ENCODE data around the gene KCNN4.

KCNN4 gene

DNA sequence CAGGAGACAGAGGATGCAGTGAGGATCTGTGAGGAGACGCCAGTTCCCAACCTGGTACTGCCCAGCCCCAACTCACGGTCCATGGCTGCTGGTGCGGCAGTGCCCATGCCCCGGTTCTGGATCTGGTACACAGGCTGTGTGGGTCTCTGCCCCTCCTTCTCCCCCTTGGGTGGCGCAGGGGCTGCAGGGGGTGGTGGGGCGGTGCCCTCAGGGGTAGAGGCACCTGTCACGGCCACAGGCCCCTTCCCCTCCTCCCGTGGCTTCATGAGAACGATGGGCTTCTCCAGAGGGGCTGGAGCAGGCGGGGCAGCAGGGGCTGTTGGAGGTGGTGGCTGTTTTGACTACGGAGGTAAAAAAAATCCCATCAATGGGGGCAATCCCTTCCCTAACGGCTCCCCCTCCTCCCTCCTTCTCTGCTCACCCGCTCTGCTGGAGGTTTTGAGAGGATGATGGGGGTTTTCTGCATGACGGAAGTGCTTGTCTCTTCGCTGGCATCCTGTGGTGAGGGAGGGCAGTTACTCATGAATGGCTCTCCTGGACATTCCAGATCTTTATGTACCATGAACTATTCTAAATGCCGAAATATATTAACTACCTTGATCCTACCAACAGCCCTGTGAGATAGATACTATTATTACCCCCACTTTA, 33.1 kb downstream of the KCNN4 start:
- no peak for DNase-seq

DNA sequence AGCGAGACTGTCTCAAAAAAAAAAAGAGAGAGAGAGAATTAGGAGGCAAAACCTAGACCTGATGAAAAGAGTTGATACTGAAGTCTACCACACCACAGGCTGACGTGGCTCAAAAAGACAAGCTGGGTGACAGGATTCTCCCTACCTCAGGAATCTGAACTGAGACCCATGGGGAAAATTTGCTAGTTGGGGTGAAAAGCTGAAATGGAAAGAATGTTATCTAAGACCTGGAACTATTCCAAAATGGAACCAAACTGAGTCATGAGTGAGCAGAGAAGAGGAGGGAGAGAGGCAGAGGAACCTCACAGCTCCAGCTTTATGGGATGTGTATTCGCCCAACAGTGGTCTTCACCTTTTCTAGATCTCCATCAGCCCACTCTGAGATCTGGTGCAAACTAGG, 37.7 kb downstream of the KCNN4 start:
- no peak for DNase-seq

DNA sequence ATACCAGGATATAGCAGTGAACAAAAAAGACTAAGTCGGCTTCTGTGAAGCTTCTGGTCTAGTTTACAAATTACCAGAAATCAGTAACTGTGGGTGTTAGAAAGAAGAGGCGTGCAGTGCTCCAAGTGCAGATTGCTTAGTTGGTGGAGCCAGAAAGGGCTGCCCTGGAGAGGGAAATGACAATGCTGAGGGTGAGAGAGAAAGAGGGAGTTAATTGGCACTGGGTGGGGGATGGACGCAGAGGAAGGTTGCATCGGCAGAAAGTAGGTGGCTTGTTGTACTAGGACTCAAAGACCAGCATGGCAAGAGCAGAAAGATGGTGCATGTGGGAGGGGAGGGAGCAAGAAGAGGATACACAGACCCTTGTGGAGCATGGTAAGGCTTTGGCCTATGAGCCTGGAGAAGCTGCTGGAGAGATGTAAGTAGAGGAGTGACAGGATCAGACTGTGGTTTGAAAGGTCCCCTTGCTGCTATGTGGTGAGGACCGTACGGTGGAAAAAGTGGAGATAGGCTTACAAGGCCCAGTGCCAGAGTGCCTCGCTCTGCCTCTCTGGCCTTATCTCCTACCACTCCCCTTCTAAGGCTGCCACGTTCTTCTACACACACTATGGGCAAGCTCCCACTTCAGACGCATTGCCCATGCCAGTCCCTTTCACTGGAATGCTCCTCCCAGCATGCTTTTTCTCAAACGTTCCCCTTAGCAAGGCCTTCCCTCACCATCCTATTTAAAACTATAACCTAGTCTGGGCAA, 39.5 kb downstream of the KCNN4 start:
- DNase-seq = no peak

DNA sequence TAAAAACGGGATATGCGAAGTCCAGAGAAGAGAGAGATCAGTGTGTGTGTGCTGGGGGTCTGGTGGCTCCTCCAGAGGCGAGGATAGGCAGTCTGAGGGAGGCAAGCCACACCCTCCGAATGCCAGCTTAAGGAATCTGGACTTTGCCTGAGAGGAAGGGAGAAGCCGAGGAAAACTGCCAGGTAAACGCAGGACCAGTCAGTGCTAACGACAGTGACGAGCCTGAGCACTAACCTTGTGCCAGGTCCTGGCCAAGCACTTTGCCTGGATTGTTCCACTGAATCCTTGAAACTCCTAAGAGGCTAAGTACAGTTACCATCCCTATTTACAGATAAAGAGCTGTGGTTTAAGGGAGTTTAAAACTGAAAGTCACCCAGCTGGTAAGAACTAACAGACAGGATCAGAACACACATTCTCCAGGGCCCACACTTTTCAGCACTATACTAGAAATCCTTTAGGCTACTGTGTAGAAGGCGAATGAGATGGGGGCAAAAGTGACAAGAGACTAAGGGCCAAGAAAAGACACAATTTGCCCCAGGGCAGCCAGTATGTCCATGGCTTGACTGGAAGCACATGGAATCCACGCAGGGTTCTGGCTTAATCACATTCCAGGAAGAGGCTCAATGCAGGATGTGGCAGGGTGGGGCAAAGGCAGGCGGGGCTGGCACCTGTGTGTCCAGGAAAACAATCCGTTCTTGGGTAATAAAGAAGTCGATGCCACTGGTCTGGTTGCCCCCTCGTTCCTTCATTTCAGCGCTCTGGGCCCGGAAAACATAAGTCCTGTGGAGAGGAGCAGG, 41.1 kb downstream of the KCNN4 start:
- no peak for DNase-seq

DNA sequence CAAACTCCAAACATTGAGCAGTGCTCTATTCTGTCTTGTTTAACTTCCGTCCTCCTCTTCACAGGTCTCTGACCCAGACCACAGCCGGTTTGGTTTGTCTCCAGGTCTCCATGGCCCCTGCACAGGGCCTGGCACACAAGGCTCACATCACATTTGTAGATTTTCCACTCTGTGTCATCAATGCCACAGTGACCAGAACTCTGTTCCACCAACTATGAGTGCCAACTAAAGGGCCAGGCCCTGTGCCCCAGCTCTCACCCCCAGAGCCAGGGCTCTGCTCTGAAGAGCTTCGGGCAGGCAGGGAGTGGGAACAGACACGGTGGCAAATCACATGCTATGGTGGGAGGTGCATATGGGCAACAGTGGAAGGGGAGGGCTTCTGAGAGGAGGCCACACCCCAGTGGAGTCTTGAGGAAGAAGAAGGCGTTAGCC, 42.0 kb downstream of the KCNN4 start:
- DNase-seq = no peak

GRCh38 chr19:43735957-43736356, 44.8 kb downstream of the KCNN4 start:
- DNase-seq = no peak

DNA sequence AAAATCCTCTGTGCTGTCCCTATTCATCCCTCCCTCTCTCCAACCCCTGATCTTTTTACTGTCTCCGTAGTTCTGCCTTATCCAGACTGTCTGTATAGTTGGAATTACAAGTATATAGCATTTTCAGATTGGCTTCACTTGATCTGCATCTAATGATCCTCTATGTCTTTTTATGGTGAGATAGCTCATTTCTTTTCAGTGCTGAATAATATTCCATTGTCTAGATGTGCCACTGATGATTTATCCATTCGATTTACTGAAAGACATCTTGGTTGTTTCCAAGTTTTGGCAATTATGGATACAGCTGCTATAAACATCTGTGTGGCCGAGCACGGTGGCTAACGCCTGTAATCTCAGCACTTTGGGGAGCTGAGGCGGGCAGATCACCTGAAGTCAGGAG, 45.8 kb downstream of the KCNN4 start:
- no peak for DNase-seq

GRCh38 chr19:43731846-43732245, 48.9 kb downstream of the KCNN4 start:
- DNase-seq = no peak

- DNase-seq = no peak
Measured at GRCh38 chr19:43731346-43731745, 49.4 kb downstream of the KCNN4 start.

DNA sequence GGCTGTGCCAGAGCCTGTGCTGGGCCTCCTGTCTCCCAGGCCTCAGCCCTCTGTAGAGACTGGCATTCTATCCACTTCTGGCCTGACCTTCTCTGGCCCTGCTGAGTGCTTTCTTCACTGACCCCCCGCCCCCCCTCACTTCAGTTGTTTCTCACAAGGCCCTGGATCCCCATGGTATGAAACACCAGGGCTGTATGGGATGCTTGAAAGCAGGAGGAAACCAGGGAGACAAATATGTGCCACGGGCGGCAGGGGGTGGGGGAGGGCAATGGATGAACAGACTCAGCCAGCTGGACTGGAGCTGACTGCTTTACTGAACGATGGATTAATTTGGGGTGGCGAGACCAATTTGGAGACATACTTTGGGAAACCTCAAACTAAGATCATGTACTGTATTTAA, 50.9 kb downstream of the KCNN4 start:
- no peak for DNase-seq

DNA sequence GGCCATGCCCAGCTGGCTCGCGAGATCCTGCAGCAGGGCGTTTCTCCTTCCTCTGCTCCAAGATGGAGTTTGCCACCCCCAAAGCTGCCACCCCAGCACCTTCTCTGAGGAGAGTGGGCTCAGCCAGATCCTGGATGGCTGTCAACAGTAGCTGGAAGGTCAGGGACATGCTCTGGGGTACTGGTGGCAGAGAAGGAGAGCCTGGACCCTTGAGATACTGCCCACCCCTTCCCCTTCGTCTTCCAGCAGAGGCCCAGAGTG, 53.2 kb downstream of the KCNN4 start:
- DNase-seq = no peak

GRCh38 chr19:43726736-43727592, 53.8 kb downstream of the KCNN4 start:
- DNase-seq = no peak

- DNase-seq = no peak
Measured at GRCh38 chr19:43725468-43725867, 55.3 kb downstream of the KCNN4 start.

GRCh38 chr19:43724896-43725295, 55.9 kb downstream of the KCNN4 start:
- no peak for DNase-seq

DNA sequence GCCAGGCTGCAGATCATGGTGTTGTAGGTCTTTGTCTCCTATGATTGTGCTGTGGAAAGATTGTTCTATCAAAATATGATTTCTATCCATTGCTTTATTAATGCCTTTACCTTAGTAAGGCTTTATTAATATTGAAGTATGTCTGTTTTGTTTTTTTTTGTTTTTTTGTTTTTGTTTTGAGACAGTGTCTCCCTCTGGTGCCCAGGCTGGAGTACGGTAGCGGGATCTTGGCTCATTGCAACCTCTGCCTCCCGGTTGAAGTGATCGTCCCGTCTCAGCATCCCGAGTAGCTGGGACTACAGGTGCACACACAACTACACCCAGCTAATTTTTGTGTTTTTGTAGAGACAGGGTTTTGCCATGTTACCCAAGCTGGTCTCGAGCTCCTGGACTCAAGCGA, 57.2 kb downstream of the KCNN4 start:
- DNase-seq = no peak

- DNase-seq = no peak
Measured at GRCh38 chr19:43721469-43722048, 59.2 kb downstream of the KCNN4 start.

DNA sequence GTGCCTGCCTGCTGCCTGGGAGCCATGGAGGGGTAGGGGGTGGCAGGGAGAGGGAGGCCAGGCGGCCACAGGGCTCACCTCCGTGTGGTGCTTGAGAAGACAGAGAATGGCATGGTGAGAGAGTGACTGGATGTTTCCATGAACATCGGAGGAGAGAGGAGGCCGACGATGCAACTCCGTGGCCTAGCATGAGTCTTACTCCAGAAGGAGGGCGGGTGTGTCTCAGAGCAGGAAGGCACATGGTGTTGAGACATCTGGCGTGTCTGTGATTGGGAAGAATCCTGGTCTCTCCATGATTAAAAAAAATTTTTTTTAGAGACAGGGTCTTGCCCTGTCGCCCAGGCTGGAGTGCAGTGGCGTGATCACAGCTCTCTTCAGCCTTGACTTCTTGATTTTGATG, 59.8 kb downstream of the KCNN4 start:
- DNase-seq = no peak

- DNase-seq = no peak
Measured at GRCh38 chr19:43719918-43720317, 60.9 kb downstream of the KCNN4 start.

DNA sequence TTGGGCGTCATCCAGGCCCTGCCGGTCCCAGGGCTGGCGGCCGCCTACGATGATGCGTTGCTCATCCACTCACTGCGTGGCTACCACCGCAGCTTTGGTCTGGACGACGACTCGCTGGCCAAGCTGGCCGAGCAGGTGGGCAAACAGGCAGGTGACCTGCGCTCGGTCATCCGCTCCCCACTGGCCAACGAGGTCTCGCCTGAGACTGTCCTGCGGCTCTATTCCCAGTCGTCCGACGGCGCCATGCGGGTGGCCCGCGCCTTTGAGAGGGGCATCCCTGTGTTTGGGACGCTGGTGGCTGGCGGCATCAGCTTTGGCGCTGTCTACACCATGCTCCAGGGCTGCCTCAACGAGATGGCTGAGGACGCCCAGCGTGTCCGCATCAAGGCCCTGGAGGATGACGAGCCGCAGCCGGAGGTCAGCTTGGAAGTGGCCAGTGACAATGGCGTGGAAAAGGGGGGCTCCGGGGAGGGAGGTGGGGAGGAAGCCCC, 61.4 kb downstream of the KCNN4 start:
- no peak for DNase-seq

GRCh38 chr19:43718627-43719377, 62.0 kb downstream of the KCNN4 start:
- DNase-seq = no peak
